ENCODE results near the gene GALNT18. TPM values are rescaled to one million over a fixed set of nuclear protein-coding genes. Genes with fewer than 3 reads are reported as not detected.

GALNT18 gene
- total RNA-seq, 2 donors from 2014 or later, result 5.3 to 7.3 TPM

DNA sequence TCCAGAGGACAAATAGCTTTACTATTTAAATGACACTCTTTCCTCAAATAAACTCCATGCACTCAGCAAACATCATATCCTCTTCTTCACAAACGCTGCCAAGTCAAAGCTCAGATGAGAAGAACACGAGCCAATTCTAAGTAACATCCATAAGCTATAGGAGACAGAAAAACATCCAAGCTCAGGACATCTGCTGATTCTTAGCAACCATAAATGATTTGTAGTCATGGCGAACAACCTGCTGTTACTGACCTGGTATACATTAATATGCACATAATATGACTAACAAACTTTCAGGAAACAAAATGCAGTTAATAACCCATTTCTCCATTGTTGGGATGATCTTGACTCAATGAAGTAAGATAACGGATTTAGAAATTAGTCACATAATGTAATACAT lies 6.7 kb downstream of the GALNT18 start:
- Histone ChIP-seq H3K9me3 (no peaks in the 10 kb centered on the region), H3K4me1 (peaks cover 4% of the 10 kb centered on the region), H3K27me3 (no peaks in the 10 kb centered on the region), H3K36me3 (replicated peaks in 1 of 2; ENCODE audit: insufficient read depth in 1 of 2, low read depth in 2 of 2) (no peaks in the 10 kb centered on the region), H3K4me3 (no peak overlapping the region), H3K27ac (no peak overlapping the region)
- DNase-seq (no peak), ATAC-seq (no peak)
- TF ChIP-seq POLR2A (IDR thresholded peaks at IDR 0.05), result no peak
- TF ChIP-seq, protein P1, sequence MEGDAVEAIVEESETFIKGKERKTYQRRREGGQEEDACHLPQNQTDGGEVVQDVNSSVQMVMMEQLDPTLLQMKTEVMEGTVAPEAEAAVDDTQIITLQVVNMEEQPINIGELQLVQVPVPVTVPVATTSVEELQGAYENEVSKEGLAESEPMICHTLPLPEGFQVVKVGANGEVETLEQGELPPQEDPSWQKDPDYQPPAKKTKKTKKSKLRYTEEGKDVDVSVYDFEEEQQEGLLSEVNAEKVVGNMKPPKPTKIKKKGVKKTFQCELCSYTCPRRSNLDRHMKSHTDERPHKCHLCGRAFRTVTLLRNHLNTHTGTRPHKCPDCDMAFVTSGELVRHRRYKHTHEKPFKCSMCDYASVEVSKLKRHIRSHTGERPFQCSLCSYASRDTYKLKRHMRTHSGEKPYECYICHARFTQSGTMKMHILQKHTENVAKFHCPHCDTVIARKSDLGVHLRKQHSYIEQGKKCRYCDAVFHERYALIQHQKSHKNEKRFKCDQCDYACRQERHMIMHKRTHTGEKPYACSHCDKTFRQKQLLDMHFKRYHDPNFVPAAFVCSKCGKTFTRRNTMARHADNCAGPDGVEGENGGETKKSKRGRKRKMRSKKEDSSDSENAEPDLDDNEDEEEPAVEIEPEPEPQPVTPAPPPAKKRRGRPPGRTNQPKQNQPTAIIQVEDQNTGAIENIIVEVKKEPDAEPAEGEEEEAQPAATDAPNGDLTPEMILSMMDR (IDR thresholded peaks at IDR 0.05), result no peak
- WGBS, 2 donors, result 67 to 76% methylated on average over 4 of the region's 4 CpGs
- intact Hi-C loops (cut with DNase I), result no loop called here

DNA sequence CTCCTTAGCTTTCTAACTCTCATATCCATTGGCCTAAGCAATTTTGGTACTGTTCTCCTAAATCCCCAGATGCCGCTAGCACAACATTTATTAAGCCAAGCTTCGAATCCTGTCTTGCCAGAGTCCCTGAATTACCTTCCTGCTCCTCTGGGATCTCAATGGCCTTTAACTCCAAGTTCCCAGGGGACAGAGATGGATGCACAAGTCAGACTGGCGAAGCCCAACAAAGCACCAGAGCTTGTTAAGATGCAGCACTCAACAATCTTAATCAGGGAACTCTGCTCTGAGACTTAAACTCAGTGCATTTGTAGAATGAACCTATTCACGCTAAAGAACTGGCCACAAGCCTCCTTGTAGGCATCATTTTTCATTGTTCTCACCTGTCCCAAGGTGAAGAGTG lies 9.4 kb downstream of the GALNT18 start:
- Histone ChIP-seq H3K27ac (no peak overlapping the region), H3K27me3 (no peaks in the 10 kb centered on the region), H3K4me1 (no peaks in the 10 kb centered on the region), H3K9me3 (no peaks in the 10 kb centered on the region), H3K4me3 (no peak overlapping the region), H3K36me3 (replicated peaks in 1 of 2; ENCODE audit: insufficient read depth in 1 of 2, low read depth in 2 of 2) (no peaks in the 10 kb centered on the region)
- TF ChIP-seq, protein P1 (IDR thresholded peaks at IDR 0.05), result no peak
- TF ChIP-seq POLR2A (IDR thresholded peaks at IDR 0.05), result no peak
- DNase-seq (no peak), ATAC-seq (no peak)
- 92 to 95% methylated on average over 4 of the region's 4 CpGs for WGBS, 2 donors
- intact Hi-C loops (cut with DNase I), result no loop called here

DNA sequence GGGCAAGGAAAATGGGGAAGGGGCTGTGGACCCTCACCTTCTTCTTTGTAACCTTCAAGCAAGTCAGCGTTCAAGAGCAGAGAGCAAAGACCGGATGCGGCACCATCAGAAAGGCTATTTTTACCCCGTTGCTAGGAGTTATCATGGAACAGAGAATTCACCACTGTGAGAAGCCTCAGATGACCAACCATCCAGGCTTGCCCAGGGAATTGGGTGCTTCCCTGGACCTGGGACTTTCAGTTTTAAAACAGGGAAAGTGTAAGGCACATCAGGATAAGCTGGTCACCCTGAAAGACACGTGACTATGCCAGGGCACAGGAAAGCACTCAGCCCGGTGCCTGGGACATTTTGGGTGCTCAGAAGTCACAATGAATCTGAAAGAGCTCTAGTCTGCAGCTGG lies 10.4 kb downstream of the GALNT18 start:
- Histone ChIP-seq H3K27me3 (no peaks in the 10 kb centered on the region), H3K27ac (no peak overlapping the region), H3K4me1 (no peaks in the 10 kb centered on the region), H3K4me3 (no peak overlapping the region), H3K9me3 (no peaks in the 10 kb centered on the region), H3K36me3 (replicated peaks in 1 of 2; ENCODE audit: insufficient read depth in 1 of 2, low read depth in 2 of 2) (no peaks in the 10 kb centered on the region)
- ATAC-seq, result no peak
- intact Hi-C loops (cut with DNase I), result no loop called here
- DNase-seq, result no peak
- TF ChIP-seq, protein P1 (IDR thresholded peaks at IDR 0.05), result no peak
- TF ChIP-seq POLR2A (IDR thresholded peaks at IDR 0.05), result no peak
- WGBS, 2 donors, result 78 to 88% methylated on average over 6 of the region's 6 CpGs

DNA sequence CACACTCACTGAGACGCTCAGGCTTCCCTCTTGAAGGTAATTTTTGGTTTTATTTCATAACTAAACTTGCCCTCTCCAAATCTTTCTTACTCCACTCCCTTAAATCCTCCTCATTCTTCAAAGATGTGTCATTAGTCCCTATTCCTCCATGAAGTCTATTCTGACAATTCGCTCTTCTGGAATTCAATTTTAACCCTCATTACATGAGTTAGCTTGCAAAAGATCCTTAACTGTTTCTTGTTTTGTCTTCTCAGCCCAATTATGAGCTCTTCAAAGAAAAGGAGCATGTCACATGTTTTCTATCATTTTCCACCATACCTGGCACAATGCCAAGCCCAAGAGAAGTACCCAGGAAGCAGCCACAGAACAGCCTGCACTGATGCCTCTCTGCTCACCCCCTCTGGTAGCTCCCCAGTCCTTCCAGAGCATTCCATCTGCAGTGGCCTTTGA lies 13.0 kb downstream of the GALNT18 start:
- 78 to 93% methylated on average over 2 of the region's 2 CpGs for WGBS, 2 donors
- Histone ChIP-seq H3K4me1 (no peaks in the 10 kb centered on the region), H3K4me3 (no peak overlapping the region), H3K36me3 (replicated peaks in 1 of 2; ENCODE audit: insufficient read depth in 1 of 2, low read depth in 2 of 2) (no peaks in the 10 kb centered on the region), H3K9me3 (no peaks in the 10 kb centered on the region), H3K27ac (no peak overlapping the region), H3K27me3 (no peaks in the 10 kb centered on the region)
- intact Hi-C loops (cut with DNase I), result no loop called here
- TF ChIP-seq, protein P1 (IDR thresholded peaks at IDR 0.05), result no peak
- no peak for TF ChIP-seq POLR2A (IDR thresholded peaks at IDR 0.05)
- ATAC-seq, result no peak
- DNase-seq, result no peak

DNA sequence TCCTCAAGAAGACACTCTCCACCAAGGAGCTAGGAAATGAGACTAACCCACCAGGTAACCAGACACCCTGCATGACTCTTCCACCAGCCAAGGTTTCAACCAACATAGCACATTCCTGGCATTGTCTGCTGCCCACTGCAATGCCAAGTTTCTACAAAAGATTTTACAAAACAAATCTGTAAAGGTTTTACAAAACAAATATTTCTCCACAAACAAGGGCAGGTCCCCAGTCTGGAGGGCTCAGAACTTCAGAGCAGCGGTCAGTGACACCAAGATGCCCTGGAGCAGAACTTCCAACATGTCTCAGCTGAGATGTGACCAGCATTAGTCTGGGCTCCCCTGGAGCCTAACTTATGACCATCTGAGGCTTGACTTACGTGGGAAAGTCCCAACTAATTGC lies 14.0 kb downstream of the GALNT18 start:
- WGBS, 2 donors, result 61 to 75% methylated on average over 2 of the region's 2 CpGs
- Histone ChIP-seq H3K27ac (no peak overlapping the region), H3K27me3 (no peaks in the 10 kb centered on the region), H3K36me3 (replicated peaks in 1 of 2; ENCODE audit: insufficient read depth in 1 of 2, low read depth in 2 of 2) (no peaks in the 10 kb centered on the region), H3K9me3 (no peaks in the 10 kb centered on the region), H3K4me1 (no peaks in the 10 kb centered on the region), H3K4me3 (no peak overlapping the region)
- ATAC-seq (no peak), DNase-seq (no peak)
- no peak for TF ChIP-seq POLR2A (IDR thresholded peaks at IDR 0.05)
- TF ChIP-seq, protein P1 (IDR thresholded peaks at IDR 0.05), result no peak
- intact Hi-C loops (cut with DNase I), result no loop called here

Data from body of pancreas (tissue), 4 donors.